Measurements from ENCODE around the gene ADORA2B.

DNA sequence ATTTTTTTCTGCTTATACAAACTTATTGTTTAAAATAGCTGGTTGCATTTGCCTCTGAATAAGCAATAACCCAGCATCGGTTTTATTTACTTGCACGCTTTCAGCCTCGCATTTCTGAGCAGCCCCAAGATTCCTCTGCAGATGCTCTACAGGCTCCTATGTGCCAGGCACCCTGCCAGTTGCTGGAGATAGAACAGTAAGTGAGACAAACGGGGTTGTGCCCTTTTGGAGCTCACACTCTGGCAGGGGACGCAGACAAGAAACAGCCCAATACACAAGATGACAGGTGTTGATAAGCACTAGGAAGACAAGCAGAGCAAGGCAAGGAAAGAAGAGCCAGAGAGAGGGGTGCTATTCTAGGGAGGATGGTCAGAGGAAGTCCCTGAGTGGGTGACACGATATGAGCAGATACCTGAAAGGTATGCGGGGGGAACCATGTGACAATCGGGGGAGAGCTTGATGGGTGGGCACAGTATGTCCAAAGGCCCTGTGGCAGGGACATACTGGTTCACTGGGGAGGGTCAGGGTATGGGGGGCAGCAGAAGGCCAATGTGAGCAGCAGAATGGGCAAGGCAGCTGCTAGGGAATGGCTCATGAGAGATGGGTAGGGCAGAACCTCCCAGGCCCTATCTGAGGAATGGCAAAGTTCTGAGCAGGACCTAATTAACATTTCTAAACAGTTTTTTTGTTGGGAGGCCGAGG, 18.7 kb upstream of the ADORA2B start:
- TF ChIP-seq, protein P1, sequence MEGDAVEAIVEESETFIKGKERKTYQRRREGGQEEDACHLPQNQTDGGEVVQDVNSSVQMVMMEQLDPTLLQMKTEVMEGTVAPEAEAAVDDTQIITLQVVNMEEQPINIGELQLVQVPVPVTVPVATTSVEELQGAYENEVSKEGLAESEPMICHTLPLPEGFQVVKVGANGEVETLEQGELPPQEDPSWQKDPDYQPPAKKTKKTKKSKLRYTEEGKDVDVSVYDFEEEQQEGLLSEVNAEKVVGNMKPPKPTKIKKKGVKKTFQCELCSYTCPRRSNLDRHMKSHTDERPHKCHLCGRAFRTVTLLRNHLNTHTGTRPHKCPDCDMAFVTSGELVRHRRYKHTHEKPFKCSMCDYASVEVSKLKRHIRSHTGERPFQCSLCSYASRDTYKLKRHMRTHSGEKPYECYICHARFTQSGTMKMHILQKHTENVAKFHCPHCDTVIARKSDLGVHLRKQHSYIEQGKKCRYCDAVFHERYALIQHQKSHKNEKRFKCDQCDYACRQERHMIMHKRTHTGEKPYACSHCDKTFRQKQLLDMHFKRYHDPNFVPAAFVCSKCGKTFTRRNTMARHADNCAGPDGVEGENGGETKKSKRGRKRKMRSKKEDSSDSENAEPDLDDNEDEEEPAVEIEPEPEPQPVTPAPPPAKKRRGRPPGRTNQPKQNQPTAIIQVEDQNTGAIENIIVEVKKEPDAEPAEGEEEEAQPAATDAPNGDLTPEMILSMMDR (conservative IDR thresholded peaks at IDR 0.05; ENCODE audit: low read length): no peak
- TF ChIP-seq EZH2phosphoT487 (IDR thresholded peaks at IDR 0.05; ENCODE audit: borderline replicate concordance): no peak

All from Loucy (cell line).